Measurements from ENCODE around the gene CX3CR1.

GRCh38 chr3:39315420-39315819 lies 35.6 kb upstream of the CX3CR1 start:
- TF ChIP-seq CTCF (IDR thresholded peaks at IDR 0.05; ENCODE audit: low read depth, low read length) (no peak), EZH2phosphoT487 (IDR thresholded peaks at IDR 0.05; ENCODE audit: low read depth) (no peak)
